Mesodermal cell (in vitro differentiated cells): Measurements from ENCODE around the gene PCDH12.

Experiments used
- H3K27ac ChIP-seq: 2 replicates; pipeline ENCODE4 v1.7.0; 2013; ENCODE audit warnings: mild to moderate bottlenecking, low read depth, low read length, moderate library complexity; ENCODE audit not compliant: severe bottlenecking
- H3K36me3 ChIP-seq: 2 replicates; pipeline ENCODE4 v1.7.1; 2013; ENCODE audit warnings: mild to moderate bottlenecking, low read length, moderate library complexity; ENCODE audit not compliant: control insufficient read depth, insufficient read depth
- H3K4me1 ChIP-seq: one replicate; pipeline ENCODE4 v1.7.1; 2013; ENCODE audit warnings: mild to moderate bottlenecking, low read length; ENCODE audit not compliant: insufficient read depth, control insufficient read depth, poor library complexity, severe bottlenecking
- H3K4me3 ChIP-seq: 2 replicates; pipeline ENCODE4 v1.7.0; 2013; ENCODE audit warnings: low read length, control low read depth, mild to moderate bottlenecking; ENCODE audit not compliant: insufficient read depth, poor library complexity, severe bottlenecking; ENCODE audit errors: extremely low read depth
- H3K9me3 ChIP-seq: 2 replicates; pipeline ENCODE4 v1.7.1; 2013; ENCODE audit warnings: mild to moderate bottlenecking, low read length, moderate library complexity; ENCODE audit not compliant: control insufficient read depth
- WGBS, 2 experiments: methylation state at CpG; one replicate each; pipeline ENCODE4 v1.1.5; 2013; ENCODE audit warnings: missing lambda C conversion rate in 2 of 2; ENCODE audit not compliant: insufficient coverage in 2 of 2; 5-methylcytosine and 5-hydroxymethylcytosine counted together

Gene PCDH12

DNA sequence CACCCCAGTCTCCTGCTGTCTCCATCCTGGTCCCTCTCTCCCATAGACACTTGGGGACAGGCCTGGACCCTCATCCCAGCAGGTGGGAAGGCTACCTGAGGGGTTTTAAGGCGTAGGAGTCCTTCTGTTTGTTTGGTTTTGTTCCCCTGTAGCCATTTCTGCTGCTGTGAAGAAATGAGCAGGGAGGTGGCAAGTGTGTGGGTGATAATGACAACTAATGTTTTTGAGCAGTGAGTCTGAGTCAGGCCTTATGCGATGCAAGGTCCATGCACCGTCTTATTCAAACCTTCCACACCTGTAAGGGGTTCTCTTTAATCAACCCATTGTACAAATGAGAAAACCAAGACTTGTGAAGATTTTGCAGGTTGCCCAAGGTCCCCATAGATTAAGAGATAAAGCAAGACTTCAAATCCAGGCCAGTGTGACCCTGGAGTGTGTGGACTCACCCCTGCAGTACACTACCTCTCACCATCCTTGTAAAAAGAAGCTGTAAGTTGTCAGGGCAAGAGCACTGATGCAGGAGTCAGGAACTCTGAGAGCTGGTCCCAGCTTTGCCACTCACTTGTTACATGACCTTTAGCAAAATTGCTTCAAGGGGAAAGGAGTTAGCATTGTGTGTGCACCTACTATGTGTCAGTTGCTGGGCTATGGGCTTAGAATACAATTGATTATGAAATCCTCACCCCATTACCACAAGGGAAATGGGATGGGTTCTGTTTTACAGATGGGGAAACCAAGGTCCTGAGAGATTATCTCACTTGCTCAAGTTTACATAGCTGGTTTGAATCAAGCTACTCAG lies 7.6 kb downstream of the PCDH12 start:
- no peaks in the 10 kb centered on the region for H3K36me3 ChIP-seq
- no peaks in the 10 kb centered on the region for H3K9me3 ChIP-seq
- no peak overlapping the region for H3K4me3 ChIP-seq
- WGBS, 2 experiments, result 71 to 94% methylated on average over 1 to 3 of the region's 3 CpGs
- H3K27ac ChIP-seq, result no peak overlapping the region
- peaks cover 6% of the 10 kb centered on the region for H3K4me1 ChIP-seq

DNA sequence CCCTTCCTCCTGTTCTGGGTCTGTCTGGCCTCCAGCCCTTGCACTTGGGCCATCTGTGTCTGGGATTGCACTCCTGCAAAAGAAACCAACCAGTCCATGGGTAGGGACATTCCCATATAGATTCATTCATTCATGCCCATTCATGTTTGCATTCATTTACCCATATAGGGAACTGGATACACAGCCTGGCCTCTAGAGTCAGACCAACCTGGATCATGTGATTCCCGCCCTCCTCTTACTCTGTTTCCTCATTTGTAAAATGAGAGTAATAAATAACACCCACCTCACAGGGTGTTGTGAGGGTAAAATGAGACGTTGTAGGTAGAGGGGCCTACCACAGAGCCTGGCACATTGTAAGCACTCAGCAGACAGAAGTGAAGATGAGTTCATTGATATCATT lies 8.5 kb downstream of the PCDH12 start:
- WGBS, 2 experiments, result 80% methylated on average over 1 of the region's 2 CpGs; no CpG with 5 or more reads in 1 of the 2 experiments
- H3K4me1 ChIP-seq, result peaks cover 11% of the 10 kb centered on the region
- H3K4me3 ChIP-seq, result no peak overlapping the region
- no peaks in the 10 kb centered on the region for H3K9me3 ChIP-seq
- no peaks in the 10 kb centered on the region for H3K36me3 ChIP-seq
- no peak overlapping the region for H3K27ac ChIP-seq

DNA sequence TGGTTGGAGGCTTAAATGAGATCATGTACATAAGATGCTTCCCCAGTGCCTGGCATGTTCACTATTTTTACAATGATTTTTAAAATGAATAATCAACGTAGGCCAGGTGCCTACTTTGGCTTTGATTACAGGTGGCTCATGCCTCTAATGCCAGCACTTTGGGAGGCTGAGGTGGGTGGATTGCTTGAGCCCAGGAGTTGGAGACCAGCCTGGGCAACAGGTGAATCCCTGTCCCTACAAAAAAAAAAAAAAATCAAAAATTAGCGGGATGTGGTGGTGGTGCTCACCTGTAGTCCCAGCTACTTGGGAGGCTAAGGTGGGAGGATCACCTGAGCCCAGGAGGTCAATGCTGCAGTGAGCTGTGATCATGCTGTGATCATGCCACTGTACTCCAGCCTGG lies 9.2 kb downstream of the PCDH12 start:
- whole genome bisulfite sequencing, 2 experiments, result 100% methylated on average over 1 of the region's 2 CpGs; no CpG with 5 or more reads in 1 of the 2 experiments
- H3K4me1 ChIP-seq, result peaks cover 11% of the 10 kb centered on the region
- no peak overlapping the region for H3K4me3 ChIP-seq
- no peak overlapping the region for H3K27ac ChIP-seq
- H3K36me3 ChIP-seq, result no peaks in the 10 kb centered on the region
- H3K9me3 ChIP-seq, result no peaks in the 10 kb centered on the region

DNA sequence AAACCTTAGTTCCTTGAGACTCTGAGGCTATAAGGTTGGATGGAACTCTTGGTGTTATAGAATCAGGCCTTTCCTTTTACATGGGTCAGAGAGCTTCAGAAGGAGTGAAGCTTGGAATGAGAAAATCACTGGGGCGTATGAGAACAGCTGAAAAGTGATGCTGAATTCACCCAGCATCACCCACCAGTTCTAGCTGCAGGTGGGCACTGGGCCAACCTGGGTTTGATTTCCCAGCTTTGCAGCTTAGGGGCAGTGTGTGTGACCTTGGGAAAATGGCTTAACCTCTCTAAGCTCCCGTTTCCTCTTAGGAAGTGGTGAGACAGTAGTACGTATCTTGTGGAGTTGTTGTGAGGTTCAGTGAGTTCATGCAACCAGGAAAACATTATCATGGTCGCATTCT lies 10.7 kb downstream of the PCDH12 start:
- H3K9me3 ChIP-seq, result no peaks in the 10 kb centered on the region
- peaks cover 11% of the 10 kb centered on the region for H3K4me1 ChIP-seq
- WGBS, 2 experiments, result 89 to 92% methylated on average over 2 to 3 of the region's 4 CpGs
- H3K27ac ChIP-seq, result no peak overlapping the region
- H3K36me3 ChIP-seq, result no peaks in the 10 kb centered on the region
- H3K4me3 ChIP-seq, result no peak overlapping the region

DNA sequence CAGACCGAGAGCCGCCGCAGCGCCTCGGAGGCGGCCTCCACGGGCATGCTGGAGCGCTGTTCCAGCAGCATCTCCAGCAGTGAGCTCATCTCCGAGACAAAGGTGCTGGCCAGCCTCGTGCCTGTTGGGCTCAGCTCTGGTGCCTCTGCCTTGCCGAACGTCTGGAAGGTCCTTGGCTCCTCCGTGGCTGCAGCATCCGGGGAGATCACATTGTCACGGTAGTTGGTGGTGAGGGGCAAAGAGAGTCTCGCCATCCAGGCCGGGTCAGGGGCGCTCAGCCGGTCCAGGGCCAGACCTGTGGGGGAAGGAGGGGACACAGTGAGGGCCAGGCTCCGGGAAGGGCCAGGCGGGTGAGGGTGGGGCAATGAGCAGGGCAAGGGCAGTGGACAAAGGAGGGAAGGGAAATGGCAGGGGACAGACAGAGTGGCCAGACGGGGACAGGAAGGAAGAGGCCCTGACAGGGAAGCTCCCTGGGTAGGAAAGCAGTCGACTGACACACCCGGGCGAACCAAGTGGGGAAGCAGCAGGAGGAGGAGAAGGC lies 12.4 kb downstream of the PCDH12 start:
- WGBS, 2 experiments, result 58 to 71% methylated on average over 23 to 25 of the region's 25 CpGs
- H3K4me3 ChIP-seq, result no peak overlapping the region
- H3K36me3 ChIP-seq, result peaks cover 3% of the 10 kb centered on the region
- peaks cover 8% of the 10 kb centered on the region for H3K4me1 ChIP-seq
- H3K27ac ChIP-seq, result no peak overlapping the region
- no peaks in the 10 kb centered on the region for H3K9me3 ChIP-seq

DNA sequence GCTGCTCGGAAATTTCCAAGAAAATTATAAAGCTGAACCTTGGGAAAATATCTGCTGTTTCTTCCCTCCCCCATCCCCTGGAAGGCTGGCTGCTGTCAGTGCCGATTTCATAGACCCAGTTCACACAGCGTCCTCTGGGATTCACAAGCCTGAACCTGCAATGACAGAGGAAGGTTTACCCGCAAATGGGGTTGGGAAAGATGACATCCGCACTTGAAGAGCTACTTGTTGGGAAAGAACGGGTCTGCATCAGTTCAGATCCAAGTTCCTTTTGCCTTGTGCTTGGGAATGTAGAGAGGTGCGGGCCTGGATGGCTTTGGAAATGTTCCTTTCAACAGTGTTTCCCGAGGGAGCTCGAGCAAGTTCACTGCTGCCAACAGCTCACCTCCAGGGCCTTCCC lies 13.9 kb downstream of the PCDH12 start:
- 90 to 91% methylated on average over 6 to 7 of the region's 9 CpGs for WGBS, 2 experiments
- no peak overlapping the region for H3K27ac ChIP-seq
- peaks cover 8% of the 10 kb centered on the region for H3K4me1 ChIP-seq
- peaks cover 18% of the 10 kb centered on the region for H3K36me3 ChIP-seq
- no peak overlapping the region for H3K4me3 ChIP-seq
- H3K9me3 ChIP-seq, result no peaks in the 10 kb centered on the region

DNA sequence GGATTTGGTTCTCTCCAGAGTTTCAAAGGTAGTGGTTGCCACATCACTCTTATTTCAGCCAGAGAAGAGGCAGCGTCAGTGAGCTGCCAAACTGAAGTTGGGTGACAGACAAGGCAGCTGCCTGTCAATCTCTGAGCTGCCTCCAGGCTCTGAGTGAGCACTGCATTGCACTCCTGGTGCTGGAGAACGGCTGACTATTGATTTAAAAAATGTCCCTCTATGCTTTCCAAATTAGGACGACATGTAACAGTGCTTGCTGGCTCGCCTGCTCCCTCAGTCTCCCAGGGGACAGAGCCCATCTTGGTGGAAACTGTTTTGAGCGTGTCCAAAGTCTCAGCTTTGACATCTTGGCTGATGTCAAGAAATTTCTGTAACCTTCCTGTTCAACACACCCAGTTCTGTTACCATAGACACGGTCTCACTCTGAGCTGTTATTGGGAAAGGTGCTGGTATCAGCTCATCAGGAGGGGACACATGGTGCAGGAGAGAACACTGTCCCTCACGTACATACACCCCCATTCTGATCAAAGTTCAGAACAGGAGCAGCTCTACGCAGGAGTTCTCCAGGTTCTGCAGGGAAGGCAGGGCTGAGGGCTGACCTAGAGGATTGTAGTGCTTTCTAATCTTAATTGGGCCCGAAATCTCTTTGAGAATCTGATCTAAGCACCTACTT lies 15.7 kb downstream of the PCDH12 start:
- Histone ChIP-seq H3K9me3 (no peaks in the 10 kb centered on the region), H3K4me3 (no peak overlapping the region), H3K4me1 (peaks cover 8% of the 10 kb centered on the region), H3K27ac (no peak overlapping the region), H3K36me3 (peaks cover 30% of the 10 kb centered on the region)
- 88 to 97% methylated on average over 5 to 8 of the region's 9 CpGs for WGBS, 2 experiments

DNA sequence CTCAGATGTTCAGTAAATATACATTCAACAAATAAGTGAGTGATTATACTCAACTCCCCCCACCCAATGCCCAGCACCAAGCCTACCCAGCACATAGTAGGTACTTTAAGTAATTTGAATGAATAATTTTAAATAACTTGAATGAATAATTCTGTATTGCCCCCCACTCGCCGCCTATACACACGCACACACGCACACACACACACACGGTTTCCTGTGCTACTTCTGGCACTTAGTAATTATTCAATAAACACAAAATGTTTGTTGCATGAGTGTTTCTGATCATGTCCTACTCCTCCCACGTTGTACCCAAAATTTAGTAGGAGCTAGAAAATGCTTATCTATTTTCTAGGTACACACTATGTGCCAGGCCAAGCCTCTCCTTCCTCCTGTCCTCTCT lies 16.2 kb downstream of the PCDH12 start:
- Histone ChIP-seq H3K27ac (no peak overlapping the region), H3K36me3 (peaks cover 35% of the 10 kb centered on the region), H3K4me3 (no peak overlapping the region), H3K4me1 (peaks cover 8% of the 10 kb centered on the region), H3K9me3 (no peaks in the 10 kb centered on the region)
- WGBS, 2 experiments, result 80% methylated on average over 1 of the region's 6 CpGs; no CpG with 5 or more reads in 1 of the 2 experiments

DNA sequence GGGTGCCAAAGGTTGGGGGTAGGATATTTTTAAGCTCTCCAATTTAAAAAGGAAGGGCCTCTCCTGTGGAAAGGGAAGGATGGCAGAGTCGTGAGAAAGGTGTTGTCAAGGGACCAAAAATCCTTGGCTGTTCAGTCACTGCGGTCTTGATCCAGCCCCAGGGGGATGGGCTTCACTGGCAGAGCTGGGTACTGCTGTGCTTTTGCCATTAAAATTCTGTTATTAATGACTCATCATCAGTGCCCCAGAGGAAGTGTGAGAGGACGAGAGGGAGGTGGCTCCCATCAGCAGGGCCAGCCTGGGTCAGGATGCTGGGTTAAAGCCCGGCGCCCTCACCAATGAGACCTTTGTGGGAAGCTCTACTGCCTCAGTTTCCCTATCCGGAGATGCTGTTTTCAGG lies 16.7 kb downstream of the PCDH12 start:
- WGBS, 2 experiments, result 81 to 100% methylated on average over 2 to 3 of the region's 6 CpGs
- H3K27ac ChIP-seq, result no peak overlapping the region

DNA sequence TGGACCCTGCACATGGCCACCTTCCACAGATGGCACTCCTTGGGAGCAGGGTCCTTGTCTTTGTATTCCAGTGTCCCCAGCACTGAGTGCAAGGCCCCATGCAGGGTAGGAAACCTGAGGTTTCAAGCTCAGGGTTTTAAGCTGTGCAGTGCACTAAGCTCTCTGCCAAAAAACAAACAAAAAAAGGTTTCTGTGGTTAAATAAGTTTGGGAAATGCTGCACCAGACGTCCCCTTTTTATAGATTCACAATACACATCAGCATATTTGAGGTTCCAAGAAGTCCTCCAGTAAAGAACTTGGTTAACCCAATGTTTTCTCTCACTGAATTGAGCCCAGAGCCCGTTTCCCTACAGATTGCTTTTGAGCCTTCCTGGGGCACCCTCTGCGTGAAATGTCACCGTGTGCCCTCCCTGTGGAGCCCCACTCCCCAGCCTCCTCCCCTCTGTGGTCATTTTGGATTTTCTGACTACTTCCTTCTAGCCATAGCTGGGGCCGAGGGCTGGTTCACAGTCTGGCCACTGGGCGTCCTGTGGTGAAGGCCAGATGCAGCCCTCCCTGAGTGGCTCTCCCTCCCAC lies 17.2 kb downstream of the PCDH12 start:
- Histone ChIP-seq H3K9me3 (no peaks in the 10 kb centered on the region), H3K4me3 (no peak overlapping the region)
- 80 to 82% methylated on average over 4 to 5 of the region's 6 CpGs for WGBS, 2 experiments

More for the DNA sequence above, 16.7 kb downstream of the PCDH12 start:
- Histone ChIP-seq H3K9me3 (no peaks in the 10 kb centered on the region), H3K4me3 (no peak overlapping the region), H3K4me1 (peaks cover 8% of the 10 kb centered on the region), H3K36me3 (peaks cover 40% of the 10 kb centered on the region)

More for the DNA sequence above, 17.2 kb downstream of the PCDH12 start:
- peaks cover 8% of the 10 kb centered on the region for H3K4me1 ChIP-seq
- H3K36me3 ChIP-seq, result peaks cover 43% of the 10 kb centered on the region
- H3K27ac ChIP-seq, result no peak overlapping the region
